ENCODE measurements around the gene DYNLT4.
A peak's percentile ranks its signal among the peaks of the same experiment; 100 is the strongest.
"Not testable (repeated sequence)": the region's sequence is repeated elsewhere in the genome, so short reads cannot be mapped to it uniquely, and the experiment has no call there.

DYNLT4 gene

GRCh38 chr1:44842486-44842861 lies 35.3 kb upstream of the DYNLT4 start:
- H3K9me3 ChIP-seq (ENCODE audit: control insufficient read depth, low read length), result no peaks in the 10 kb centered on the region
- WGBS, 2 experiments (ENCODE audit: insufficient coverage in 2 of 2), result 59 to 71% methylated on average over 14 of the region's 16 CpGs
- no peaks in the 10 kb centered on the region for H3K4me1 ChIP-seq (ENCODE audit: control insufficient read depth, insufficient read depth, low read length, poor library complexity, severe bottlenecking)
- no peaks in the 10 kb centered on the region for H3K36me3 ChIP-seq (ENCODE audit: control insufficient read depth, insufficient read depth, low read length)
- no peak overlapping the region for H3K27ac ChIP-seq (ENCODE audit: low read depth, low read length, severe bottlenecking)
- H3K4me3 ChIP-seq (ENCODE audit: extremely low read depth, insufficient read depth, low read length, poor library complexity, severe bottlenecking), result peak overlapping the region; percentile 54

- Histone ChIP-seq H3K9me3 (ENCODE audit: control insufficient read depth, low read length) (no peaks in the 10 kb centered on the region), H3K4me1 (ENCODE audit: control insufficient read depth, insufficient read depth, low read length, poor library complexity, severe bottlenecking) (no peaks in the 10 kb centered on the region), H3K27ac (ENCODE audit: low read depth, low read length, severe bottlenecking) (no peak overlapping the region), H3K36me3 (ENCODE audit: control insufficient read depth, insufficient read depth, low read length) (no peaks in the 10 kb centered on the region), H3K4me3 (ENCODE audit: extremely low read depth, insufficient read depth, low read length, poor library complexity, severe bottlenecking) (no peak overlapping the region)
- 85 to 86% methylated on average over 4 of the region's 4 CpGs for WGBS, 2 experiments (ENCODE audit: insufficient coverage in 2 of 2)
Observed at GRCh38 chr1:44839576-44839975, 32.4 kb upstream of the DYNLT4 start.

GRCh38 chr1:44838294-44838693 lies 31.1 kb upstream of the DYNLT4 start:
- not testable (repeated sequence) for H3K4me1 ChIP-seq (ENCODE audit: control insufficient read depth, insufficient read depth, low read length, poor library complexity, severe bottlenecking); H3K9me3 ChIP-seq (ENCODE audit: control insufficient read depth, low read length); H3K27ac ChIP-seq (ENCODE audit: low read depth, low read length, severe bottlenecking); H3K4me3 ChIP-seq (ENCODE audit: extremely low read depth, insufficient read depth, low read length, poor library complexity, severe bottlenecking); H3K36me3 ChIP-seq (ENCODE audit: control insufficient read depth, insufficient read depth, low read length)
- WGBS, 2 experiments (ENCODE audit: insufficient coverage in 2 of 2), result 96 to 98% methylated on average over 11 of the region's 11 CpGs

- 78 to 79% methylated on average over 12 to 22 of the region's 23 CpGs for WGBS, 2 experiments (ENCODE audit: insufficient coverage in 2 of 2)
Observed at GRCh38 chr1:44835738-44836675, 28.9 kb upstream of the DYNLT4 start.

GRCh38 chr1:44834328-44834727 lies 27.2 kb upstream of the DYNLT4 start:
- H3K9me3 ChIP-seq (ENCODE audit: control insufficient read depth, low read length), result no peaks in the 10 kb centered on the region
- H3K4me3 ChIP-seq (ENCODE audit: extremely low read depth, insufficient read depth, low read length, poor library complexity, severe bottlenecking), result no peak overlapping the region
- no peak overlapping the region for H3K27ac ChIP-seq (ENCODE audit: low read depth, low read length, severe bottlenecking)
- no peaks in the 10 kb centered on the region for H3K4me1 ChIP-seq (ENCODE audit: control insufficient read depth, insufficient read depth, low read length, poor library complexity, severe bottlenecking)
- 78 to 85% methylated on average over 5 of the region's 7 CpGs for WGBS, 2 experiments (ENCODE audit: insufficient coverage in 2 of 2)
- no peaks in the 10 kb centered on the region for H3K36me3 ChIP-seq (ENCODE audit: control insufficient read depth, insufficient read depth, low read length)

More at GRCh38 chr1:44835738-44836675, 28.9 kb upstream of the DYNLT4 start:
- Histone ChIP-seq H3K4me3 (ENCODE audit: extremely low read depth, insufficient read depth, low read length, poor library complexity, severe bottlenecking) (no peak overlapping the region), H3K36me3 (ENCODE audit: control insufficient read depth, insufficient read depth, low read length) (no peaks in the 10 kb centered on the region), H3K4me1 (ENCODE audit: control insufficient read depth, insufficient read depth, low read length, poor library complexity, severe bottlenecking) (no peaks in the 10 kb centered on the region), H3K27ac (ENCODE audit: low read depth, low read length, severe bottlenecking) (no peak overlapping the region), H3K9me3 (ENCODE audit: control insufficient read depth, low read length) (no peaks in the 10 kb centered on the region)

- Histone ChIP-seq H3K9me3 (ENCODE audit: control insufficient read depth, low read length) (no peaks in the 10 kb centered on the region), H3K36me3 (ENCODE audit: control insufficient read depth, insufficient read depth, low read length) (no peaks in the 10 kb centered on the region), H3K4me3 (ENCODE audit: extremely low read depth, insufficient read depth, low read length, poor library complexity, severe bottlenecking) (no peak overlapping the region), H3K27ac (ENCODE audit: low read depth, low read length, severe bottlenecking) (no peak overlapping the region), H3K4me1 (ENCODE audit: control insufficient read depth, insufficient read depth, low read length, poor library complexity, severe bottlenecking) (no peaks in the 10 kb centered on the region)
- 86 to 93% methylated on average over 8 to 10 of the region's 13 CpGs for WGBS, 2 experiments (ENCODE audit: insufficient coverage in 2 of 2)
Observed at GRCh38 chr1:44832056-44832705, 25.0 kb upstream of the DYNLT4 start.

GRCh38 chr1:44831516-44831915 lies 24.4 kb upstream of the DYNLT4 start:
- Histone ChIP-seq H3K27ac (ENCODE audit: low read depth, low read length, severe bottlenecking) (no peak overlapping the region), H3K36me3 (ENCODE audit: control insufficient read depth, insufficient read depth, low read length) (no peaks in the 10 kb centered on the region), H3K9me3 (ENCODE audit: control insufficient read depth, low read length) (no peaks in the 10 kb centered on the region), H3K4me1 (ENCODE audit: control insufficient read depth, insufficient read depth, low read length, poor library complexity, severe bottlenecking) (no peaks in the 10 kb centered on the region), H3K4me3 (ENCODE audit: extremely low read depth, insufficient read depth, low read length, poor library complexity, severe bottlenecking) (no peak overlapping the region)
- WGBS, 2 experiments (ENCODE audit: insufficient coverage in 2 of 2), result 75 to 80% methylated on average over 2 to 8 of the region's 9 CpGs

GRCh38 chr1:44830900-44831304 lies 23.8 kb upstream of the DYNLT4 start:
- Histone ChIP-seq H3K9me3 (ENCODE audit: control insufficient read depth, low read length) (no peaks in the 10 kb centered on the region), H3K36me3 (ENCODE audit: control insufficient read depth, insufficient read depth, low read length) (no peaks in the 10 kb centered on the region), H3K4me1 (ENCODE audit: control insufficient read depth, insufficient read depth, low read length, poor library complexity, severe bottlenecking) (no peaks in the 10 kb centered on the region), H3K27ac (ENCODE audit: low read depth, low read length, severe bottlenecking) (no peak overlapping the region), H3K4me3 (ENCODE audit: extremely low read depth, insufficient read depth, low read length, poor library complexity, severe bottlenecking) (no peak overlapping the region)
- WGBS, 2 experiments (ENCODE audit: insufficient coverage in 2 of 2), result 89 to 93% methylated on average over 4 to 10 of the region's 10 CpGs

- no peak overlapping the region for H3K27ac ChIP-seq (ENCODE audit: low read depth, low read length, severe bottlenecking)
- 87 to 91% methylated on average over 10 to 12 of the region's 12 CpGs for WGBS, 2 experiments (ENCODE audit: insufficient coverage in 2 of 2)
- no peaks in the 10 kb centered on the region for H3K4me1 ChIP-seq (ENCODE audit: control insufficient read depth, insufficient read depth, low read length, poor library complexity, severe bottlenecking)
- H3K4me3 ChIP-seq (ENCODE audit: extremely low read depth, insufficient read depth, low read length, poor library complexity, severe bottlenecking), result no peak overlapping the region
- no peaks in the 10 kb centered on the region for H3K9me3 ChIP-seq (ENCODE audit: control insufficient read depth, low read length)
- H3K36me3 ChIP-seq (ENCODE audit: control insufficient read depth, insufficient read depth, low read length), result no peaks in the 10 kb centered on the region
Observed at GRCh38 chr1:44829506-44830384, 22.6 kb upstream of the DYNLT4 start.

GRCh38 chr1:44828841-44829440 lies 21.8 kb upstream of the DYNLT4 start:
- H3K9me3 ChIP-seq (ENCODE audit: control insufficient read depth, low read length), result no peaks in the 10 kb centered on the region
- H3K27ac ChIP-seq (ENCODE audit: low read depth, low read length, severe bottlenecking), result no peak overlapping the region
- H3K4me3 ChIP-seq (ENCODE audit: extremely low read depth, insufficient read depth, low read length, poor library complexity, severe bottlenecking), result no peak overlapping the region
- WGBS, 2 experiments (ENCODE audit: insufficient coverage in 2 of 2), result 92 to 97% methylated on average over 14 of the region's 15 CpGs
- no peaks in the 10 kb centered on the region for H3K36me3 ChIP-seq (ENCODE audit: control insufficient read depth, insufficient read depth, low read length)
- H3K4me1 ChIP-seq (ENCODE audit: control insufficient read depth, insufficient read depth, low read length, poor library complexity, severe bottlenecking), result no peaks in the 10 kb centered on the region
